Measurements from ENCODE around the gene TRIM14.

- TF ChIP-seq EZH2 (IDR thresholded peaks at IDR 0.05; ENCODE audit: low read depth) (no peak), CTCF (conservative IDR thresholded peaks at IDR 0.05) (no peak)
Observed at GRCh38 chr9:98101868-98102273, 17.2 kb downstream of the TRIM14 start.
